Stimulated activated CD8-positive, alpha-beta memory T cell treated with anti-CD3 and anti-CD28 coated beads, Interleukin-4, amount 100 ng/mL, for 1 hour (primary cell): ENCODE measurements around the gene ARHGEF40.
A peak's percentile ranks its signal among the peaks of the same experiment; 100 is the strongest.

Source experiments
- DNase-seq, 2 donors: peaks; one replicate each; pipeline ENCODE4 v3.0.0-alpha.2; 2020; ENCODE audit warnings: low read depth in 2 of 2, low spot score in 1 of 2

Gene ARHGEF40

DNA sequence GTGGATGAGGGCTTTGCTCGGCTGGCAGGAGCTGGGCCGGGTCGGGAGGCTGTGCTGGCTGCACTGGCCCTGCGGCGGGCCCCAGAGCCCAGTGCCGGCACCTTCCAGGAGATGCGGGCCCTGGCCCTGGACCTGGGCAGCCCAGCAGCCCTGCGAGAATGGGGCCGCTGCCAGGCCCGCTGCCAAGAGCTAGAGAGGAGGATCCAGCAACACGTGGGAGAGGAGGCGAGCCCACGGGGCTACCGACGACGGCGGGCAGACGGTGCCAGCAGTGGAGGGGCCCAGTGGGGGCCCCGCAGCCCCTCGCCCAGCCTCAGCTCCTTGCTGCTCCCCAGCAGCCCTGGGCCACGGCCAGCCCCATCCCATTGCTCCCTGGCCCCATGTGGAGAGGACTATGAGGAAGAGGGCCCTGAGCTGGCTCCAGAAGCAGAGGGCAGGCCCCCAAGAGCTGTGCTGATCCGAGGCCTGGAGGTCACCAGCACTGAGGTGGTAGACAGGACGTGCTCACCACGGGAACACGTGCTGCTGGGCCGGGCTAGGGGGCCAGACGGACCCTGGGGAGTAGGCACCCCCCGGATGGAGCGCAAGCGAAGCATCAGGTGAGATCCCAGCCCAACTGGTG is 11.5 kb downstream of the ARHGEF40 start:
- DNase-seq, result no peak

DNA sequence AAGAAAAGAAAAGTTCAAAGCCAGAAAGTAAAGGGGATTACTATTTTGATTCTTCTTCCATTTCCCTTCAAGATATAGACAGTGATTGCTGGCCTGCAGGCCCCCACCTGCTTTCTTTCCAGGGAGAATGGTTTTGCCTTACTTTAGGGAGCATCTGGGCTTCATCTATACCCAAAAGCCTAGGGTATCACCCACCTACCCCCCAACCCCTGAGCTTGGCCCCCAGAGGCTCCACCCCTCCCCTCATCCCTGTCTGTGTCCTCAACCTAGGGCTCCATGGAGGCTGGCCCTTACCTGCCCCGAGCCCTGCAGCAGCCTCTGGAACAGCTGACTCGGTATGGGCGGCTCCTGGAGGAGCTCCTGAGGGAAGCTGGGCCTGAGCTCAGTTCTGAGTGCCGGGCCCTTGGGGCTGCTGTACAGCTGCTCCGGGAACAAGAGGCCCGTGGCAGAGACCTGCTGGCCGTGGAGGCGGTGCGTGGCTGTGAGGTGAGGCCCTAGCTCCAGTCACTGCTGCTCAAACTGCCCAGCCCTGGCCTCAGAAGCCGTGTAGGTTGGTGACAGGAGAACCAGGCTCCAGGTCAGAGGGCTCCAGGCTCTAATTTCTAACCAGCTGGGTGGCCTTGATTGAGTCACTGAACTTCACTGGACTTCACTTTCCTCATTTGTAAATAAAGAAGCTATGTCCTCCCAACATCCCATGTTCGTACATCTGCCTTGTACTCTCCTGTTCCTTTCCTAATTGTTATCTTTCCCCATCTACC is 13.6 kb downstream of the ARHGEF40 start:
- no peak for DNase-seq

DNA sequence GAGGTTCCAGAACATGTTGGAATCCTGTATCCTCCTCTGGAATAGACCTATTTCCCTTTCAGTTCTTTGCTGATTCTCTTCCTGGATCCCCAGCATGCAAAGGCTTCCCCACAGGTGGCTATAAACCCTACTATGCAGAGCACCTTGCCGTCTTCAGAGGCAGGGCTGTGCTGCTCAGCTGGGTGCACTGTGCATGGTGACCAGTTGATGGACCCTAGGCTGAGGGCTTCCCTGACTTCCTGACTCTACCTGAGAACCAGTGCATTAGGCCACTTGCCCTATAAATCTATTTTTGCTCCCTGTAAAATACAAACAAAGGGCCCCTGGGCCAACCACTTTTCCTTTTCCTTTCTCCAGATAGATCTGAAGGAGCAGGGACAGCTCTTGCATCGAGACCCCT is 14.3 kb downstream of the ARHGEF40 start:
- no peak for DNase-seq

DNA sequence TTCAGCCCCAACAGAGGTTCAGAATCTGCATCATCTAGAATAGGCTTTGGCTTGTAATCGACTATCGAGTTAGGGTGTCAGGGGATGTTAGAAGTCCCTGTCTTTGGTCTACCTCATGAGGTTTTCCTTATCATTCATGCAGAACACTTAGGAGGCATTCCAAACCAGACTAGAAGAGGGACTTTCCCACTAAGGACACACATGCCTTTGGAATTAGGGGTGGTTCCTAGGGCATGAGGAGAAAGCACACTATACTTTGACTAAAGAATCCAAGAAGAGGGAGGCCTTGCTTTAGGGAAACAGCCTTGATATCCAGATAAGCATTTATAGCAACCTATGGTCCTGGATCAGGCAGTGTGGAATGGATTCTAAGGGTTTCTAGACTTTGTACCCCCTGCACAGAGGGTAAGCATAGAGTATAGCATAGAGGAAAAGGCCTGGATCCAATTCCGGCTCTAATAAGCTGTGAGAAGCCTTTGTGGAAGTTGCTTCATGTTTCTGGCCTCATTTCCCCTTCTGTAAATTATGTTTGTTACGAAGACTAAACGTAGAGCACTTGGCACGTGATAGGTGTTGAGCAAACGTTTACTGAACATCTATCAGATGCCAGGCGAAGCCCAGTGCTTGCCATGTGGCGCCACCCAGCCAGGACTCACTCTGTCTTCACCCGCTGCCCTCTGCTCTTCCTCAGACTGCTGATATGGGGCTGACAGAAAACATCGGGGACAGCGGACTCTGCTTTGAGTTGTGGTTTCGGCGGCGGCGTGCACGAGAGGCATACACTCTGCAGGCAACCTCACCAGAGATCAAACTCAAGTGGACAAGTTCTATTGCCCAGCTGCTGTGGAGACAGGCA is 15.1 kb downstream of the ARHGEF40 start:
- DNase-seq, result no peak

DNA sequence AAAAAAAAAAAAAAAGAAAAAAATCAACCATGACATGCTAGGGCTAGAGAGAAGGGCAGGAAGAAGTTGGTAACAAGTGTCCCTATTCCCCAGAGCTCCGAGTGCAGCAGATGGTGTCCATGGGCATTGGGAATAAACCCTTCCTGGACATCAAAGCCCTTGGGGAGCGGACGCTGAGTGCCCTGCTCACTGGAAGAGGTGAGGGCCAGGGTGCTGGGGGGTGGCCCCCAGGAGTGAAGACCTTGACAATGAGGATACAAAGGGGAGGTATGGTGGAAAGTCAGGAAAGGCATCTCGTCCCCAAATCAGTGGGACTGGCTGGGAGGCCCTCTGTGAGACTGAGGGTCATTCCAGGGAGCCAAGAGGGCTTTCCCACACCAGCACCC is 16.8 kb downstream of the ARHGEF40 start:
- no peak for DNase-seq

DNA sequence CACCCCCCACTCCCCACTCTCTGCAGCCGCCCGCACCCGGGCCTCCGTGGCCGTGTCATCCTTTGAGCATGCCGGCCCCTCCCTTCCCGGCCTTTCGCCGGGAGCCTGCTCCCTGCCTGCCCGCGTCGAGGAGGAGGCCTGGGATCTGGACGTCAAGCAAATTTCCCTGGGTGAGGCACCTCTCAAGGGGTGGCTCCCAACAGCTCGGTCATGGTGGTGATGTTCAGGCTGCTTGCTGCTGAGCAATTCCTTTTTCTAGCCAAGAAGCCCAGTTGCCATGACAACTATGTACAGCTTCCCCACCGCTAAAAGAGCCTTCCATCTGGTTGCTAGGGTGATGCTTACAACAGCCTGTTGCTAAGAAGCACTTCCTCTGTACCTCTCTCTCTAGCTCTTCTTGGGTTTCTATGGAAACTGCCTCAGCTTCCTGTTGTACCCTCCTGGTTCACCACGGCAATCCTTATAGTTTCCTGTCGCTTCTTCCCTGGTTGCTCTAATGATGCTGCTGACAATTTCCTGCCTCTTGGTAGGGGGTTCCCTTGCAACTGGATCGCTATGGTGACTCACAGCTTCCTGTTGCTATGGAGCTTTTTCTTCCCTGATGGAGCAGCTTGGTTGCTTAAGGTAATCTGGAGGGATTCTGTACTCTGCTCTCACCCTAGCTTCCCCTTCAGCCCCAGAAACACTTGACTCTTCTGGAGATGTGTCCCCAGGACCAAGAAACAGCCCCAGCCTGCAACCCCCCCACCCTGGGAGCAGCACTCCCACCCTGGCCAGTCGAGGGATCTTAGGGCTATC is 17.4 kb downstream of the ARHGEF40 start:
- DNase-seq, result no peak

DNA sequence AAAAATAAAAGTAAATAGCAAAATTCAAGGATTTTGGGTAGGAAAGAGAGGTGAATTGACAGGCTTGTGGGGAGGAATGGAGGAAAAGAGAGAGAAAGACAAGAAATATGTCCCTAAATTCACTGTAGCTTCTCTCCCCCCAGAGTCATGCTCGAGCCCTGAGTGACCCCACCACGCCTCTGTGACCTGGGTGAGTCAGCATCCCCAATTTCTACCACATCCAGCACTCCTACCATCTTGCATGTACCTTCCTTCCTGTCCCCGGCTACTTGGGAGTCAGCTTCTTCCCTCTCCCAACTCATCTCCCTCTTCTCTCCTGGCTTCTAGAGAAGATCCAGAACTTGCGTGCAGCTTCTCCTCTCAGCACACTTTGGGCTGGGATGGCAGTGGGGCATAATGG is 18.6 kb downstream of the ARHGEF40 start:
- no peak for DNase-seq

DNA sequence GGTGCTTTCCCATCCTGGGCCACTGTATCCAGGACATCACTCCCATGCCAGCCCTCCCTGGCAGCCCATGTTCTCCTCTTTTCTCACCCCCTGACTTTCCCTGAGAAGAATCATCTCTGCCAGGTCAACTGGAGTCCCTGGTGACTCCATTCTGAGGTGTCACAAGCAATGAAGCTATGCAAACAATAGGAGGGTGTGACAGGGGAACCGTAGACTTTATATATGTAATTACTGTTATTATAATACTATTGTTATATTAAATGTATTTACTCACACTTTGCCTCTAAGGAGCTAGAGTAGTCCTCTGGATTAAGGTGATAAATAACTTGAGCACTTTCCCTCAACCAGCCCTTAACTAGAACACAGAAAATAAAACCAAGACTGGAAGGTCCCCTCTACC is 19.2 kb downstream of the ARHGEF40 start:
- no peak for DNase-seq

DNA sequence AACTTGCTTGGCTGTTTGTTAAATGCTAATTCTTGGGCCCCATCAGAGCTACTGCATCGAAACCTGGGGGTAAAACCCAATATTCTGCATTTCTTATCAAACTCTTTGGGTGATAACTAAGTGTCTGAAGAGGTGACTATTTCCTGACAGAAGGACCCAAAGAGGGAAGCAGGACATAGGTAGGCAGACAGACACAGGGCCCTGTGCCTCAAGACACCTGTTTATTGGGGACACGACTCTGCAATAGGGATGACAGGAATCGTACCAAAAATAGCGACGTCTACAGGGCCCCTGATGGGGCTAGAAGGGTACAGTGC is 19.7 kb downstream of the ARHGEF40 start:
- no peak for DNase-seq

DNA sequence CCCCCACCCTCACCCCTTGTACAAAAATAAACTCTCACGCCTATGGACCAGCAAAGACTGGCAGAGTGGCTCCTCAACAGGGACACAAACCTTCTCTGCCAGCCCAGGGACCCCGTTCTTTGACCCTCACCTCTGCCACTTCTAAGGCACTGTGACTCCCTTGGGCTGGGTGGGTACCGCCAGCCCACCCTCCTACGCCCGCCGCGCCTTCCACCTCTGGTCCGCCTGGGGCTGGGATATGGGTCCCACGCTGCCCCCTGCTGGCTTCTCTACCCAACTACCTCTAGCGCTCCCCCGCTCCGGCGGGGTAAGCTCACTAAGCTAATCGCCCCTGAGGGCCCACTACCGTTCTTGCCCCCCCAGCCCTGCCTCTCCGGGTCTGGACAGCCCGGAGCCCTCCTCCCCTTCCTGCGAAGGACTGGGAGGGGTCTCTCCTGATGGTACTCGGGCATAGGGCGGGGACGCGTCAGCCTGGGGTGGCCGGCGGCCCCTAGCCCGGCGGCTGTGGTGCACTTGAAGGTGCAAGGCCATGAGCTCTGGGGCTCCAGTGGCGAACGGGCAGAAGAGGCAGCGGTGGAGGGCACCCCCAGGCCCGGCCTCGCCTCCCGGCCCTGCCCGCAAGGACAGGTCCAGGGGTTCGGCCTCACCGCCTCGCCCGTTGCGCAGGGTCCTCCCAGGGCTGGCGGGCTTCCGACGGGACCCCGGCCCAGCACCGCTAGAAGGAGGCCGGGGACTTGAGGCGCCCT is 20.3 kb downstream of the ARHGEF40 start:
- DNase-seq, result no peak

DNA sequence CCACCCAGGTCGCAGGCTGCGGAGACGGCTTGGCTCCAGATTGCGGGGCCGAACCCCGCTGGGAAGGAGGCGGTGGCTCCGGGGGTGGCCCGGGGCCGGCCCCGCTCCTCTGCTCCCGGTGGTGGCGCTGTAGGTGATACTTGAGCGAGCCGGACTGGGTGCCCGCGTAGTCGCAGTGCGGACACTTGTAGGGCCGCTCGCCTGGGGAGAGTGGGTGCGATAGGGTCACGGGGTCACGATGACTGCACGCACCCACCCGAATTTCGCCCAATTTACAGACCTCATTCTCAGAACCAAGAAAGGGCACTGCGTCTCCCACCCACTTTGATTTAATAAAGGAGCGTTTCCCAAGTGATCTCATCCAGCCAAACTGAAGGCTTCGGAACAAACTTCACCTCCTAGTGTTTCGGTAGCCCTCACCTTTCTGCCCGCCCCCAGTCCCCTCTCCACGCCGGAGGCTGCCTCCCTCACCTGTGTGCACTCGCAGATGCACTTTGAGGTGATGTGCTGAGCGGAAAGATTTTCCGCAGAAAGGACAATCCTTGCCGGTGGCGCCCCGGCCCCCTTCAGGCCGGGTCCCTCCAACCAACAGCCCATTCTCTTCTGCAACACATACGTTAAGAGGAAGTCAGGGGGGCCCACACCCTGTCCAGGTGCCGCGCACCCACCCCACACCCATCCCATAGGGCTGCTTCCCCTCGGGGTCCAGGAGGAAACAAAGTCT is 21.0 kb downstream of the ARHGEF40 start:
- DNase-seq, result no peak

DNA sequence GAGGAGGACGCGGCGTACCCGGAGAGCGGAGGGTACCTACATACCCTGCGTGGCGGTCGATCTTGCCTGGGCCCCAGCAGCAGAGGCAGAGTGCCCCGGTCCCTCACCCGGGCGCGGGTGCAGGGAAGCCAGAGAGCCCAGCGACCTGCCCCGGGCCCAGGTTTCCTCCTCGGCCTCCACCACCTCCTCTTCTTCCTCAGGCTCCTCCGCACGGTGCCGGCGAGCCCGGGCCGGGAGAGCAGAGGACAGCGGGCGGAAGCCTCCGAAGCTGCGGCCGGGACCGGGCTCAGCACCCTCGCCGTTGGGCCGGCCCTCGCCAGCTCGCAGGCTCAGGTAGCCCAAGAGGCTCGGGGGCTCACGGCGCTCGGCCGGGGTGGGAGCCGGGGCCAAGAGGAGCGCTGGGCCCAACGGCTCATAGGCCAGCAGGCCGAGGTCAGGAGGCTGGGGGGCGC is 21.7 kb downstream of the ARHGEF40 start:
- DNase-seq, result no peak

DNA sequence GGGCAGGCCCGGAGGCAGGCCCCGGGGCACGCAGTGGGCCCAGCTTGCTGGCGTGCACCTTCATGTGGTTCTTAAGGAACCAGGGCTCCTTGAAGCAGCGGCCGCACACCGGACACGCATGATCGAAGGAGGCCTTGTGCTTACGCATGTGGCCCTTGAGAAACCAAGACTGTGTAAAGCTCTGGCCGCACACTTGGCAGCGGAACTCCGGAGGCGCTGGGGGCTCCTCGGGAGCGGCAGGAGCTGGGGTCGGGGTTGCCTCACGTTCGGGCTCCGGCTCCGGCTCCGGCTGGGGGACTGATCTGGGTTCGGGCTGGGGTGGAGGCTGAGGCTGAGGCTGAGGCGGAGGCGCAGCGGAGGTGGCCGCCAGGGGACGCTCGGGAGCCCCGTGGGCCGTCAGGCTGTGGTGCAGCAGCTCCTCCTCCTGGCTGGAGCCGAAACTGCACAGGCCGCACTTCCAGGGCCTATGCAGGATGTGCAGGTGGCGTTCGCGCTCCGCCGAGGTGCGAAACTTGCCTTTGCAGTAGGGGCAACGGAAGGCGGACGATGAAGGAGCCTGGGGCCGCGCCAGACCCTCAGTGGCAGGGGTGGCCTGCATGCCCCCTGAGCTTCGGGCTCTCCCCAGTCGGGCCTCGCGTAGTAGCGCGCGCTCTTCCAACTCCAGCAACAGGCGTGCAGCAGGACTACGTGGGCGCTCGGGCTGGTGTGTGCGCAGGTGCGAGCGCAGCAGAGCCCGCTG is 22.3 kb downstream of the ARHGEF40 start:
- DNase-seq, result peak; percentile 83 to 85

DNA sequence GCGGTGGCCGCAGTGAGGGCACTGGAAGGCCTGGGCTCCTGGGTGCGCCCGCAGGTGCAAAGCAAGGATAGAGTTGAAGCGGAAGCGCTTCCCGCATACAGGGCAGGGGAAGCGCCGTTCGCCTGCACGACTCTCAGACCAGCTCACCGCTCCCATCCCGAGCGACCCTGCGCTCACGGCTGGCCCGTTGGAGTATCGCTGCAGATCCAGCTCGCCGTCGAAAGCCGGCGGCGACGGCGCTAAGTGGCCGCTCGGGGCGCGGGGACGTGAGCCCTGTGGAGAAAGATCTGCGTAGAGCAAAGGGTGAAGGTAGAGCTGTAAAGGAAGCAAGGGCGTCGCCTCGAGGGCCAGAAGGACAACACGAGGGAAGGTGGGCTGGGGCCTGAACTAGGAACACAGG is 22.9 kb downstream of the ARHGEF40 start:
- DNase-seq, result no peak

DNA sequence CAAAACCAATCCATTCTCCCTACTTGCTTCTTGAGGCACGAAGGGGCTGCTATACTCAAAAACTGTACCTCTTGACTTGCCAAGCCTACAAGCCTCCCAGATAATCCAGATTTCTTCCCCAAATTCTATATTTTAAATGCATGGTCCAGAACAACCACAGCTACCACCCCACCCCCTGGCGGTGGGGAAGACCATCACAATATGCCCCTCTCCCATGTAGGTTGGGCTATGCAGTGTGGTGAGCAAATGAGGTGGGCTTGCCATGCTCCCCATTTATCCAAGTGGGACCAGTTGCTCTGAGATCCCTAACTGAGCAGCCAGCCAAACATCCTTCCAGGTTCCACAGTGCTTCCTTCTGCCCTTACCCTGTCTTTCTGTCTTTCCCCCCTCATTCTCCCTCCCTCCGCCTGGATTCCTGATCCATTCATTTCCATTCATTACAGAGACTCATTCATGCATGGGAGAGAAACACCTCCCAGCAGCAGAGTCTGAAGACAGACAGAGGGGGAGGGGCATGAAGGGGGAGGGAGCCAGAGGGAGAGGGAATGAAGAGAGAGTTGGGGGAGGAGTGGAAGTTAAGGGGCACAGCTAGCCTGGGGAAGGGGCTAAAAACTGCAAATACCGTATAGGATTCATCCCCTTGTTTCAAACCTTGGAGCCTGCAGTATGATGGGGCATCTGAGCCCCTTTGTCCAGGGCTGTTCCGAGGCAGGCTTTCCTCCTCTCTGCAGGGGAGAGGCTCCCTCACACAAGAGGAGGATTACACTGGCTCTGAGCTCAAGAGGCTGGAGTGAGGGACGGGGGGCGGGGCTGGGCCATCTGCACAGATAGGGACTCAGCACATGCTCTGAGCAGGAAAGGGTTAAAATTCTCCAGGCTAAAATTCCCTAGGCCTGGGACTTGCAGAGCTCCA is 23.9 kb downstream of the ARHGEF40 start:
- no peak for DNase-seq

DNA sequence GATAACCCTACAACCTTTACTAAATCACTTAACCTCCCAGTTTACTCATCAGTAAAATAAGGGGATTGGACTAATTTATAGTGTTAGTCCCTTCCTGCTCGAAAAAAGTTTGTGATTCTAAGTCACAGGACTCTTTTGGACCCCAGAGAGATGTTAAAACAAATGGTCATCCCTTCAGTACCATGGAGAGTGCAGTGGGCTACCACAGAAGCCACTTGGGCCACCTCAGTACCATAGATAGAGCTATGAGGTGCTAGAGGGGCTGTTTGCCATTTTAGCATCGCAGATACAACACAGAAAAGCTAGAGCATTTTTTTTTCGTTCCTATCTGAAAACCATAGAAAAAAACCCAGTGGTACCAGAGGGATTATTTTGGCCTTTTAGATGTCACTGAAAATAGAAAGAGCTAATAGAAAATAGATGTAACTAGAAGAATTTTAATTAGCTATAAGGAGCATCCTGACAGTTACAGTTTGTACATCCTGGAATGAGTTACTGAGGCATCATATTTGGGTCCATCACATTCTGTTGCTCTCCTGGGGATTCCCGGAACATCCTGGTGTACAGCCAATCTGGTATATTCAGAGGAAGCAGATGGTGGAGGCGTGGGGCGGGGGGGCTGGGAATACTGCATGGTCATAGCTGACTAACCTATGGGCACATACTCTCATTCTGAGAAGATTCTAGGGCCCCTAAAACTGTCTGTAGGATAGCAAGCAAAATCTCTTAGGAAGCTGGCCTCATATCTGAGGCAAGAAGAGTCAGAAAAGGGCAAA is 25.5 kb downstream of the ARHGEF40 start:
- DNase-seq, result no peak

DNA sequence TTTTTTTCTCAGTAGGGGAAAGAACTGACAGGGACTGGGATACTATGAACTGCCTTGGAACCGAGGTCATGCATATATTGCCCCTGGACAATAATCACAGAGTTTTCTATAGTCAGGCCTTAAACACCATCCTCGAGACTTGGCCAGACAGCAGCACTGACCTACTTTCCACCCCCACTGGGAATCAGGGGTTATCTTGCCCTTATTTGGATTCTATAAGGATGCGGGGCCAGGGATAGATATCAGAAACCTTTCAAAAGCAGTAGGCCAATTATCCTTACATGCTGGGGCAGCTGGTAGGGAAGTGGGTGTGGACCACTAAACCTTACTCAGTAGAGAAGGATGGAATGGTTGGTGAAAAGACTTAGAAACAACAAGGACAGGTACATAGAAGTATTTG is 26.3 kb downstream of the ARHGEF40 start:
- DNase-seq, result no peak
